GM23248 (cell line): ENCODE measurements around the gene ST6GALNAC3. TPM values are rescaled to one million over a fixed set of nuclear protein-coding genes. Genes with fewer than 3 reads are reported as not detected.

Experiments
- DNase-seq: peaks from one replicate; pipeline ENCODE4 v3.0.0-alpha.2; 2015
- H2AFZ ChIP-seq: fragments of 200-600 bp; sonication (generic); 2 replicates; pipeline ENCODE4 v1.6.1; 2016; ENCODE audit warnings: antibody characterized with exemption
- H3F3A ChIP-seq: fragments of 200-600 bp; sonication (generic); 2 replicates; pipeline ENCODE4 v1.6.1; 2016; ENCODE audit warnings: mild to moderate bottlenecking, antibody characterized with exemption, mixed run types; ENCODE audit not compliant: insufficient read depth
- H3K27ac ChIP-seq: fragments of 200-600 bp; sonication (generic); 2 replicates; pipeline ENCODE4 v1.5.1; 2016; ENCODE audit warnings: mild to moderate bottlenecking
- H3K27me3 ChIP-seq: fragments of 200-600 bp; sonication (generic); replicated peaks from 2 replicates; pipeline ENCODE4 v1.6.1; 2016; ENCODE audit warnings: mild to moderate bottlenecking; ENCODE audit not compliant: insufficient read depth
- H3K36me3 ChIP-seq: fragments of 200-600 bp; sonication (generic); 2 replicates; pipeline ENCODE4 v1.6.1; 2016; ENCODE audit warnings: low read depth, mild to moderate bottlenecking
- H3K4me1 ChIP-seq: fragments of 200-600 bp; sonication (generic); 2 replicates; pipeline ENCODE4 v1.6.1; 2016; ENCODE audit warnings: mild to moderate bottlenecking; ENCODE audit not compliant: insufficient read depth
- H3K4me2 ChIP-seq: fragments of 200-600 bp; sonication (generic); one replicate; pipeline ENCODE4 v1.6.1; 2016; ENCODE audit warnings: mild to moderate bottlenecking; ENCODE audit not compliant: unreplicated experiment
- H3K4me3 ChIP-seq: fragments of 200-600 bp; sonication (generic); 2 replicates; pipeline ENCODE4 v1.5.1; 2016; ENCODE audit warnings: mild to moderate bottlenecking
- H3K79me2 ChIP-seq: fragments of 200-600 bp; sonication (generic); 2 replicates; pipeline ENCODE4 v1.6.1; 2016; ENCODE audit warnings: mild to moderate bottlenecking; ENCODE audit not compliant: insufficient read depth
- H3K9ac ChIP-seq: fragments of 200-600 bp; sonication (generic); 2 replicates; pipeline ENCODE4 v1.6.1; 2016; ENCODE audit warnings: mild to moderate bottlenecking
- H3K9me2 ChIP-seq: fragments of 200-600 bp; sonication (generic); 2 replicates; pipeline ENCODE4 v1.6.1; 2016; ENCODE audit warnings: mixed run types, mild to moderate bottlenecking, moderate library complexity; ENCODE audit not compliant: insufficient read depth
- H3K9me3 ChIP-seq: fragments of 200-600 bp; sonication (generic); one replicate; pipeline ENCODE4 v1.6.1; 2017; ENCODE audit warnings: low read depth
- H4K20me1 ChIP-seq: fragments of 200-600 bp; sonication (generic); 2 replicates; pipeline ENCODE4 v1.6.0; 2016; ENCODE audit not compliant: insufficient read depth
- EZH2 ChIP-seq: fragments of 200-600 bp; sonication (generic); IDR thresholded peaks from 2 replicates; pipeline ENCODE4 v1.6.1; 2018; ENCODE audit warnings: antibody characterized with exemption, mild to moderate bottlenecking; ENCODE audit not compliant: insufficient read depth, poor library complexity, severe bottlenecking
- EZH2phosphoT487 ChIP-seq: fragments of 200-600 bp; sonication (generic); IDR thresholded peaks from 2 replicates; pipeline ENCODE4 v1.6.1; 2018; ENCODE audit warnings: antibody characterized with exemption, moderate library complexity, mild to moderate bottlenecking, low read depth; ENCODE audit not compliant: insufficient read depth
- WGBS, 2 experiments: methylation state at CpG; one replicate each; pipeline ENCODE4 v1.1.6; 2015 to 2017; ENCODE audit warnings: low lambda C conversion rate in 2 of 2, low coverage in 1 of 2; ENCODE audit errors: missing lambda C conversion rate in 2 of 2; 5-methylcytosine and 5-hydroxymethylcytosine counted together
- in situ Hi-C: fragments of 300-500 bp; cut with MboI; formaldehyde crosslinking; loops from 2 replicates; pipeline ENCODE4 v1.15.0; 2020
- polyA plus RNA-seq: library from polyadenylated mRNA; unstranded; fragments of >200 nt; fragmentation: Nextera tagmentation; extraction: Ambion mirVana; gene quantifications from 2 replicates; pipeline ENCODE4 v1.2.1, GENCODE V29; 2016
- total RNA-seq: library from RNA; depleted of rRNA; stranded (reverse); fragments of >200 nt; shearing (Covaris generic); gene quantifications from 2 replicates; pipeline ENCODE4 v1.2.3, GENCODE V29; 2014

Gene ST6GALNAC3
- total and polyA plus RNA-seq, 2 experiments from 2014 or later: not detected

- in situ Hi-C loops: no loop called here
Measured at GRCh38 chr1:76554283-76554682, 479.7 kb downstream of the ST6GALNAC3 start.

GRCh38 chr1:76562292-76562691 lies 487.7 kb downstream of the ST6GALNAC3 start:
- no peak overlapping the region for H3K27ac ChIP-seq
- H3K4me3 ChIP-seq: no peak overlapping the region
- H3K79me2 ChIP-seq: no peaks in the 10 kb centered on the region
- no peaks in the 10 kb centered on the region for H3K4me1 ChIP-seq
- no peaks in the 10 kb centered on the region for H3K36me3 ChIP-seq
- H3K9me3 ChIP-seq: no peaks in the 10 kb centered on the region
- TF ChIP-seq EZH2phosphoT487: no peak
- TF ChIP-seq EZH2: no peak
- no peaks in the 10 kb centered on the region for H3K27me3 ChIP-seq
- H3K9ac ChIP-seq: no peak overlapping the region
- in situ Hi-C loops: no loop called here
- WGBS, 2 experiments: 56 to 65% methylated on average over 2 of the region's 2 CpGs
- no peaks in the 10 kb centered on the region for H3F3A ChIP-seq
- H3K9me2 ChIP-seq: no peaks in the 10 kb centered on the region
- no peak overlapping the region for H3K4me2 ChIP-seq
- no peak overlapping the region for H2AFZ ChIP-seq
- no peak for DNase-seq
- H4K20me1 ChIP-seq: no peaks in the 10 kb centered on the region

More at GRCh38 chr1:76554283-76554682, 479.7 kb downstream of the ST6GALNAC3 start:
- no peak overlapping the region for H3K27ac ChIP-seq
- H3K36me3 ChIP-seq: no peaks in the 10 kb centered on the region
- no peaks in the 10 kb centered on the region for H3K27me3 ChIP-seq
- no peak for TF ChIP-seq EZH2
- no peak for DNase-seq
- no peaks in the 10 kb centered on the region for H3K9me3 ChIP-seq
- no peaks in the 10 kb centered on the region for H3K79me2 ChIP-seq
- H3K4me2 ChIP-seq: no peak overlapping the region
- H3F3A ChIP-seq: no peaks in the 10 kb centered on the region
- no peaks in the 10 kb centered on the region for H3K4me1 ChIP-seq
- no peaks in the 10 kb centered on the region for H4K20me1 ChIP-seq
- WGBS, 2 experiments: 84 to 90% methylated on average over 1 of the region's 1 CpG
- no peak overlapping the region for H2AFZ ChIP-seq
- no peaks in the 10 kb centered on the region for H3K9me2 ChIP-seq
- H3K4me3 ChIP-seq: no peak overlapping the region
- no peak overlapping the region for H3K9ac ChIP-seq

- Histone ChIP-seq H2AFZ (no peak overlapping the region), H3K9me3 (no peaks in the 10 kb centered on the region), H3K36me3 (no peaks in the 10 kb centered on the region), H3K27me3 (no peaks in the 10 kb centered on the region), H3K4me2 (no peak overlapping the region), H3K9ac (no peak overlapping the region), H3F3A (no peaks in the 10 kb centered on the region), H4K20me1 (no peaks in the 10 kb centered on the region), H3K4me1 (no peaks in the 10 kb centered on the region), H3K79me2 (no peaks in the 10 kb centered on the region), H3K4me3 (no peak overlapping the region), H3K27ac (no peak overlapping the region), H3K9me2 (no peaks in the 10 kb centered on the region)
- TF ChIP-seq EZH2 (no peak), EZH2phosphoT487 (no peak)
- no peak for DNase-seq
- 20 to 27% methylated on average over 6 of the region's 6 CpGs for WGBS, 2 experiments
- in situ Hi-C loops: no loop called here
Measured at GRCh38 chr1:76568573-76569238, 494.2 kb downstream of the ST6GALNAC3 start.

- no peak overlapping the region for H2AFZ ChIP-seq
- H4K20me1 ChIP-seq: no peaks in the 10 kb centered on the region
- in situ Hi-C loops: no loop called here
- no peak overlapping the region for H3K27ac ChIP-seq
- DNase-seq: no peak
- WGBS, 2 experiments: 76 to 79% methylated on average over 2 of the region's 2 CpGs
- no peaks in the 10 kb centered on the region for H3K79me2 ChIP-seq
- H3F3A ChIP-seq: no peaks in the 10 kb centered on the region
- no peaks in the 10 kb centered on the region for H3K4me1 ChIP-seq
- no peak for TF ChIP-seq EZH2
- no peak for TF ChIP-seq EZH2phosphoT487
- no peak overlapping the region for H3K4me3 ChIP-seq
- H3K36me3 ChIP-seq: no peaks in the 10 kb centered on the region
- no peaks in the 10 kb centered on the region; the same call in 1 of the 2 replicates for H3K27me3 ChIP-seq
- no peak overlapping the region for H3K4me2 ChIP-seq
- H3K9me2 ChIP-seq: no peaks in the 10 kb centered on the region
- H3K9ac ChIP-seq: no peak overlapping the region
- H3K9me3 ChIP-seq: no peaks in the 10 kb centered on the region
Measured at GRCh38 chr1:76571248-76571647, 496.7 kb downstream of the ST6GALNAC3 start.

GRCh38 chr1:76572229-76572628 lies 497.7 kb downstream of the ST6GALNAC3 start:
- no peak overlapping the region for H3K4me2 ChIP-seq

More at GRCh38 chr1:76572229-76572628, 497.7 kb downstream of the ST6GALNAC3 start:
- Histone ChIP-seq H3K9me2 (no peaks in the 10 kb centered on the region), H3K36me3 (no peaks in the 10 kb centered on the region), H3K9me3 (no peaks in the 10 kb centered on the region), H3K4me1 (no peaks in the 10 kb centered on the region), H3K27me3 (no peaks in the 10 kb centered on the region; the same call in 1 of the 2 replicates), H3K9ac (no peak overlapping the region), H3K79me2 (no peaks in the 10 kb centered on the region), H3K4me3 (no peak overlapping the region), H4K20me1 (no peaks in the 10 kb centered on the region), H3F3A (no peaks in the 10 kb centered on the region), H2AFZ (no peak overlapping the region), H3K27ac (no peak overlapping the region)
- in situ Hi-C loops: no loop called here
- TF ChIP-seq EZH2 (no peak), EZH2phosphoT487 (no peak)
- DNase-seq: no peak
